GM19035 (cell line): Measurements from ENCODE around the gene DSCAML1.

ENCODE experiments used
- ATAC-seq: cut with Tn5 transposase; IDR thresholded peaks from one replicate; pipeline ENCODE4 v1.9.1; 2021; ENCODE audit not compliant: unreplicated experiment

Gene DSCAML1, protein sequence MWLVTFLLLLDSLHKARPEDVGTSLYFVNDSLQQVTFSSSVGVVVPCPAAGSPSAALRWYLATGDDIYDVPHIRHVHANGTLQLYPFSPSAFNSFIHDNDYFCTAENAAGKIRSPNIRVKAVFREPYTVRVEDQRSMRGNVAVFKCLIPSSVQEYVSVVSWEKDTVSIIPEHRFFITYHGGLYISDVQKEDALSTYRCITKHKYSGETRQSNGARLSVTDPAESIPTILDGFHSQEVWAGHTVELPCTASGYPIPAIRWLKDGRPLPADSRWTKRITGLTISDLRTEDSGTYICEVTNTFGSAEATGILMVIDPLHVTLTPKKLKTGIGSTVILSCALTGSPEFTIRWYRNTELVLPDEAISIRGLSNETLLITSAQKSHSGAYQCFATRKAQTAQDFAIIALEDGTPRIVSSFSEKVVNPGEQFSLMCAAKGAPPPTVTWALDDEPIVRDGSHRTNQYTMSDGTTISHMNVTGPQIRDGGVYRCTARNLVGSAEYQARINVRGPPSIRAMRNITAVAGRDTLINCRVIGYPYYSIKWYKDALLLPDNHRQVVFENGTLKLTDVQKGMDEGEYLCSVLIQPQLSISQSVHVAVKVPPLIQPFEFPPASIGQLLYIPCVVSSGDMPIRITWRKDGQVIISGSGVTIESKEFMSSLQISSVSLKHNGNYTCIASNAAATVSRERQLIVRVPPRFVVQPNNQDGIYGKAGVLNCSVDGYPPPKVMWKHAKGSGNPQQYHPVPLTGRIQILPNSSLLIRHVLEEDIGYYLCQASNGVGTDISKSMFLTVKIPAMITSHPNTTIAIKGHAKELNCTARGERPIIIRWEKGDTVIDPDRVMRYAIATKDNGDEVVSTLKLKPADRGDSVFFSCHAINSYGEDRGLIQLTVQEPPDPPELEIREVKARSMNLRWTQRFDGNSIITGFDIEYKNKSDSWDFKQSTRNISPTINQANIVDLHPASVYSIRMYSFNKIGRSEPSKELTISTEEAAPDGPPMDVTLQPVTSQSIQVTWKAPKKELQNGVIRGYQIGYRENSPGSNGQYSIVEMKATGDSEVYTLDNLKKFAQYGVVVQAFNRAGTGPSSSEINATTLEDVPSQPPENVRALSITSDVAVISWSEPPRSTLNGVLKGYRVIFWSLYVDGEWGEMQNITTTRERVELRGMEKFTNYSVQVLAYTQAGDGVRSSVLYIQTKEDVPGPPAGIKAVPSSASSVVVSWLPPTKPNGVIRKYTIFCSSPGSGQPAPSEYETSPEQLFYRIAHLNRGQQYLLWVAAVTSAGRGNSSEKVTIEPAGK (N-terminal part only)

DNA sequence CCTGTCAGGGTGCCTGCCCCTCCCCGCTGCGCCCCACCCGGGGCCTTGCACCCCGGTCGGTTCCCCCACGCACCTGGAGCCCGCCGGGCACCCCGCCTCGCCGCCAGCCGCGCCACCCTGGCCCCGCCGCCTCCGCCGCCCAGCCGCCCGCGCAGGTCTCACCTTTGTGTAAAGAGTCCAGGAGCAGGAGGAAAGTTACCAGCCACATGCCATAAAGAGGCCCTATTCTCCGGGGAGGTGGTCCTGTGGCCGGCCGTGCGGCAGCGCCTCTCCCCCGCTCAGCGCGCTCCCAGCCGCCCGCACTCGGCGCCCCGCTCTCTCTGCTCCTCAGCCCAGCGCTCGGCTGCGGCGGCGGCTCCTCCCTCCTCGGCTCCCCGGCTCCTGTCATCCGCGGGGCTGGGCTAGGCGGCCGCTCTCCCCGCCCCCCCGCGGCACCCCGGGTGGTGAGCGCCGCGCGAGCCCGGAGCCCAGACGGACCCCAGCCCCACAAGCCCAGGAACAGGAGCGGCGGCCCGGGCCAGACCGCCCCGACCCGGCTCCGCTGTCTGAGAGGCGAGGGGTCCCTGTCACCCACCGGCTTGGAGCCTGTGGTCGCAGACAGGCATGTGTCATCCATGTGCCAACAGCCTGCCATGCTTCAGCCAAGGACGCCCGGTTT, at the start of gene DSCAML1:
DSCAML1 (minus strand) TSS at position 345 of the 658 bp plus-strand sequence; CDS start at position 208, 137 bp downstream.
- ATAC-seq, result no peak

DNA sequence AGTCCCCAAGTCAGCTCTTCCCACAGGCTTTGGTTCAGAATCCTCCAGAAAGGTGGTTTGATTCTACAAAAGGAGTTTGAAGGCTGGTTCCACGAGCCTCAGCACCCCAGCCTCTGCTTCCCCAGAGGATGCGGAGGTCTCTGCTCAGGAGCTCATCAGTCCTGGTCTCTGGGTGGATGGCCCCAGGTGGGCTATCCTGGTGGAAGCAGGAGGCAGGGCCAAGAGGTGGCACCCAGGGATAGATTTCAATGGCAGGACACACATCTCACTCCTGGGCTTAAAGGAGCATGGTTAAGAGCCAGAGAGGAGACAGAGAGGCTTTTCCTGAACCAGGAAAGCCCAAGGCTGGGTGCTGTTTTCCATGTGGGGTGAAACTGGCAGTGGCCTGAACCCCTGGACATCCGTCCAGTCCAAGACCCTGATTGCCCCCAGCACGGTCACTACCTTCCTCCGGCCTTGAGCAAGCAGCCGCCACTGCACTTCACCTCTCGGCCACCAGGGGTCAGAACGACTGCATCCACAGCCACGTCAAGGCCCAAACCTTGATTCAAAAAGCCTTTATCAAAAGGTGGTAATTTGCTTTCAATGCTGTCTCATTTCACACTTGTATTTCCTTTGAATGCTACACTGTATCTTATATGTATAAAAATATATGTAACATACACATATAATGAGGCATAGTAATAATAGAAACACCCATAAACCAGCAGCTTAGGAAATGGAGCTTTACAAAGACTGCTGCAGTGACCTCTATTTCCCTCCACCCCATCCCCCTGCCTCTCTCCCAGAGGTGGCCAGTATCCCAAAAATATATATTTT, 46.9 kb upstream of the DSCAML1 start:
- peak; percentile 50 for ATAC-seq

DNA sequence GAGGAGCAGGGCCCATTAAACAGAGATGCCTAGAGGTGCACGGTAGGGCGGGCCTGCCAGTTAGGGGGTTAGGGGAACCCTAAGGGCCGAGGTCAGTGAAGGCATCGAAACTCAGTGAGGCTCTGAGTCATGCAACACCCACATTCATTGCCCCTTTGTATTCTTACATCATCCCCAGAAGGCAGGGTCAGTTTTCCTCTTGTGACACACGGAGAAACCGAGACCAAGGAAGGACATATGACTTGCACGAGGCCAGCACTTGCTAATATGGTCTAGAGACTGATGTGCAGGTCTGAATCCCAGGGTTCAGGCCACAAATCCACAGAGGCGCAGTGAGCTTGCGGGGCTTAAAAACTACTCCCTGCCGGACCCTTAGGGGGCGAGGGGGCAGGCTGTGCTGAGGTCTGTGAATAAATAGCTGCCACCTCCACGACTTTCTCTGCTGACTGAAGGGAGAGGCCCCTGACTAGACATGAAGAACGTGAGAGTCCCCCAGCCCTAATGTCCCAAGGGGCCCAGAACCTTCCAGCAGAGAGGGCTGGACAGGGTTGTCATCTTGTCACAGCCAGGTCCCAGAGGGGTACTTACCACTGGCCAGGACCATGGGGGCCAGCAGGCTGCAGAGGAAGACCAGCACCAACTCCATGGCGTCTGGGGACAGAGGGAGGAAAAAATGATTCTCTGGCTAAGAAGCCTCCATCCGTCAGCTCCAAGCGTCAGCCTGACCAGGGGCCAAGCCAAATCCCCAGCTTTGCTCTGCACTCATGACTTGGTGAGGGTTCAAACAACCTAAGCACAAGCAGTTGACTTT, 45.3 kb upstream of the DSCAML1 start:
- ATAC-seq, result no peak

DNA sequence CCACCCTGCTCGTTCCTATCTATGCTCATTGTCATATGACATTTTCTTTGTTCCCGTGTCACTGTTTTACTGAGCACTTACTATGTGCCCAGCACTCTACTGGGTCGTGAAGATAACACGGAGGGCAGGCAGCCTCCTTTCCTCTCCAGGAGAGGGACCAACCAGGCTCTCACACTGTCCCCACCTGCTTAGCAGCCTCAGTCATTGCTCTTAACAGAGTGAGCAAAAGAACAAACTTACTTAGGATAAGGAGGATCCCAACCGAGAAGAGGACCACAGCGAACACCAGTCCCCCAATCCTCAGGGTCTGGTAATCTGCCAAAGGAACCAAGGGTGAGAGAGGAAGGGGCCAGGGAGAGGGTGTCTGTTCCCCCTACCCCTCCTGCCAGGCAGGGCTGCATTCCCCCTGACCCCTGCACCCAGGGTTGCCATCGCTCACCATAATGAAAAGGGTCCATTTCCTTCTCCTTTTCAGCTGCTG, 44.6 kb upstream of the DSCAML1 start:
- no peak for ATAC-seq

DNA sequence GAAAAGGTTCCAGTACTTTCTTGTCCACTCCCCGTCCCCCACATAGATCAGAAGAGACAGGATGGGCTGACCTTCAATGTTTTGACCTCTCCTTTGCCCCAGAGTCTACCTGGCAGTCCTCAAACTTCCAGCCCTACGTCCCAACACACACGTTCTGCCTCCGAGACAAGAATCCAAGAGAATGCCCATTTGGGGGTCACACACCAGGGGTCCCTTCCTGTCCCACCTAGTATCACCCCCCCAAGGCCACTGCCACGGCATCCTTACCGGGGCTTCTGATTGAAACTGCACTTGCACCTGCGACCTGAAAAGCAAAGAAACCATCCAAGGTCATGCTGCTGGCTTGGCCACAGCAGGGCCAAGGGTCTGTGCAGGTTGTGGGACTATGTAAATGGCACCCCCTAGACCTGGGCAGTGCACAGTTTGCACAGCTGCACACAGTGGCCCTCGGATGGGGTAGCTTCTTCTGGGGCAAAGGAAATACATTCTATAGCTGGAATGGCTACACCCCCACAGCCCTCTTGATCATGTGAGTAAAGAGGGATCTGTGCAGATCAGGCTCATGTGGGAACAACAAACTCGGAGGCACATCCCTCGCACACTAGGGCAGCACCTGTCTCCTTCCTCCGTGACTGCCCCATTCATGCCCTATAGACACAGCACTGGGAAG, 44.0 kb upstream of the DSCAML1 start:
- ATAC-seq, result no peak

DNA sequence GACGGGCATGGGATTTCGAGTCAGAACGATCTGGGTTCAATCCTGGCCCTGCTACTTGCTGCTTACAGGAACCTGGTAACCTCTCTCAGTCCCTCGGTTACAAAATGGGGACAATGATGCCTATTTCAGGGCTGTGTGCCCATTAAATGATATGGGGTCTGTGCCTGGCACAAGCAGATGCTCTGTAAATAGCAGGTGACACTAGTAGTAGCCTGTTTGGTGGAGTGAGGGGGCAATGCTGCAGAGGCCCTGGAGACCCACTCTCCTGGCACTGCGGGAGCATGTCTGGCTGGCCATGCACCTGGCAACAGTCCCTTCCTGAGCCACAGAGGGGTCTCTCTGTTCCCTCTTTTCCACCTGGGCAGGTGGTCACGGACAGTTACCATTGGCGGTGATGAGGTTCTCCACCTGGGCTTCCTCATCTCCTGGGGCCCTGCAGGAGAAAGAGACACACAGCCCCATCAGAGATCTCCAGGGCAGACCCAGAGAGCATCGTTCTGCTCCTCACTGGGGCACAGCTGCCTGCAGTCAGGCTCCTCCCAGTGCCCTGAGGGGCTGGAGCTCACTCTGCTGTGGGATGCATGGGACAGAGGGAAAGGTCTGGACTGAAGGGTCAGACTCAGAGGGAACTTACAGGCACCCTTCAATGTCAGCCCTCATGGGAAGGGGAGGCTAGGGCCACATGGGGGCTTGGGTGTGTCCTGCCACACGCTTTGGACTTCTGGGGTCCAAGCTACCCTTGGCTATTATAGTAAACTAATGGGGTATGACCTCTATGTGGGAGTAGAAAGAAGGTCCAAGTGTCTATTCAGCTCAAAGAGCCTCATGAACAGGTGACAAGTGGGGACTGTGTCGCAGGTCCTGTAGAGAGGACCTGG, 43.2 kb upstream of the DSCAML1 start:
- ATAC-seq, result no peak

DNA sequence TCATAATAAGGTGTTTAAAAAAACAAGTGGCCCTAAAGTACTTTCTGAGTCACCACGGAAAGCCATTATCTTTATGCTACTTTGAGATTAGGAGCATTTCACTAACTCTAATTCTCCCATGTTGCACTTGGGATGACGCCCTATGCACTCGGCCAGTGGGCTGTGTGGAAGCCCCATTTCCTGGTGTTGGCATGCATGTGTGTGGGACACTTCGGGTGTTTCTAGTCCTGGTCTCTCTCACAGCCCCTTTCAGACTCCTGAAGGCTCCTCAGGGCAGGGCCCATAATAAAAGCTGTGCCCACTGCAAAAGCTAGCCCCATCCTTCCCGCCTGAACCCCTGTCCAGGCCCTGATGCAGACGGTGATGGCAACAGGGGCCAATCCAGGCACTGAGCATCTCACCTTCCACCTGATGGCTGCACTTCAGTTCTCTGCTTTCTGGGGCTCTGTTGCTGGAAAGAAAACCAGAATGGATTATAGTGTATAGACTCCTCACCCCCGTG, 42.4 kb upstream of the DSCAML1 start:
- no peak for ATAC-seq

DNA sequence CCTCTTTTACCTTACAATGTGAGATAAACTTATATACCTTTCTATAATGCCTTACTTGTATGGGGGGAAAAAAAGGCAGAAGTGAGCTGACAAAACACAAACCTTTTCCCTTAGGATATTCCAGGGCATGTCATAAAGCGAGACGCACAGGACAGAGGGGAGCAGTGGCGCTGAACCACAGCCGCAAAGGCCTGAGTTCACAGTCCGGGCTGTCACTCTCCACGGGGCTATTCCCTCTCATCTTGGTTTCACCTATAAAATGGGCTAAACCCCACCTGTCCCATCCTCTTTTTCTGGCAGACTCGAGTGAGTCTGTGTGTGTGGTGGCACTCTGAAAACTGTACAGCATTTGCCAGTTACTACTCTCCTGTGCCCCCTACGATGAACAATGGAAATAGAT, 41.9 kb upstream of the DSCAML1 start:
- ATAC-seq, result no peak

DNA sequence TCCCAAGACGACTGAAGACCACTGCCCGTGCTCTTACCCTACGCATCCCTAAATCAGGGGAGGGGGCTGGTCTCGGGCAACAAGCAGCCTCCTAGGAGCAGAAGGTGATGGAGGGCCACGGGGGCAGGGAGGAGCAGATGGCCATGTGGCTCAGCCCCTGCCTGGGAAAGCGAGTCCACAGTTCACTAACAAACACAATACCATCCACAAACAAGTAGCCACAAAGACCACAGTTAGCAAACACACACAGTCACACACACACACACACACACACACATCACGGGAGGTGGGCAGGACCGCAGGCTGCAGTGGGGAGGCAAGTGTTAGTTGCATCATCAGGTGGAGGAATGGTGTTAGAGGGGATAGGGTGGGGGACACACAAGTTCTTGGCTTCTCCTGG, 40.8 kb upstream of the DSCAML1 start:
- ATAC-seq, result no peak

DNA sequence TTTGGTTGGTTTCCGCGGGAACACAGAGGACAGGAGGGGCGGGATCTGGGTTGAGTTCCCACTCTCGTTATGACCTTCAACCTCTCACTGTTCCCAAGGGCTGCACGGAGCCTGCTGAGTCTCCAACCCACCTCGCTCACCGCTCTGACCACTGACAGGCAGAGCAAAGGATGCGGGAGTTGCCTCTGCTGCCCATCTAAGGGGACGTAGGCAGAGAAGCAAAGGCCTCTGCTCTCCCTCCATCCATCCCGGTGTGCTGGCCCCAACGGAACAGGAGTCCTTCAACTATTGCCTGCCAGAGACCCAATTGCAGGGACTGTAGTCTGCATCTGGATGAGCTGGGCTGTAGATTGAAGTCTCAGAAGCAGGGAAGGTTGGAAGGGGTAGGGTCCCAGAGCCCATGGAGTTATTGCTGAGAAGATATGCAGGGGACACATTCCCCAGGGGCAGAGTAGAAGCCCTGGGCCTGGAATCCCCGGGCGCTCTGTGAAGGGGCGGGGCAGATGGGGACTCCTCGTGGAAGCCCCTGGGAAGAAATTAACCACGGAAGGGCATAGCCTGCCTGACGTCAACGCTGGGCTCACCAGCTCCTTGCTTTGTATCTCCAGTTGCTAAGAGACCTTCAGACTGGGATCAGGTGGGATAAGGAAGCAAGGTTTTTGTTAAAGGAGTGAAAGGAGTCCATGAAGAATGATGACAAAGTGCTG, 40.2 kb upstream of the DSCAML1 start:
- ATAC-seq, result no peak

DNA sequence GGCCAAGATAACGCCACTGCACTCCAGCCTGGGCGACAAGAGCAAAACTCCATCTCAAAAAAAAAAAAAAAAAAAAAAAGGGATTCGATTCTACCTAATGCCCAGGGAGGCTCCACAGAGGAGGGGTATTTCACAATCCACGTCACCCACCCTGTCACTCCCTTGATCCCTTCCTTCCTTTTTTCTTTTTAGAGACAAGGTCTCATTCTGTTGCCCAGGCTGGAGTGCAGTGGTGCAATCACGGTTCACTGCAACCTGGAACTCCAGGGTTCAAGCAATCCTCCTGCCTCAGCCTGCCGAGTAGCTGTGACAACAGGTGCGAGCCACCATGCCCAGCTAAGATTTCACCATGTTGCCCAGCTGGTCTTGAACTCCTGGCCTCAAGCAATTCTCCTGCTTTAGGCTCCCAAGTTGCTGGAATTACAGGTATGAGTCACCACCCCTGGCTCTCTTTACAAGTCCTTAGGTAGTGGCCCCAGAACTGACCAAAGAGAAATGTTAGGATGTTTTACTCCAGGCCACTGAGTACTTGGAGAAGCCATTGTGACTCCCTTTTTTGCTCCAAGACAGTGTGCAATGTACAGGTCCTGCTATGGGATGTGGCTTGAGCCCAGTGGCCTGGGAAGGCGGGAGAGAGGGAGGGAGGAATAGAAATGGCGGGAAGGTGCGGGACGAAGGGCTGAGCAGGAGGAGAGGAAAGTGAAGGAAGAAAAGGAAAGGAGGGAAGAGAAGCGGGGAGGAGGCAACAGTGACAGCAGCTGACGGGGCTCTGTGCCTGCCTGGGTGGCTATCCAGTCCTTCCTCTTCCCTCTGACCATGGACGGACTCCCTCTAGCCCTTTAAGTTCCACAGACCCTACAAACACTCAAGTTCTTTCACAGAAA, 39.3 kb upstream of the DSCAML1 start:
- no peak for ATAC-seq

DNA sequence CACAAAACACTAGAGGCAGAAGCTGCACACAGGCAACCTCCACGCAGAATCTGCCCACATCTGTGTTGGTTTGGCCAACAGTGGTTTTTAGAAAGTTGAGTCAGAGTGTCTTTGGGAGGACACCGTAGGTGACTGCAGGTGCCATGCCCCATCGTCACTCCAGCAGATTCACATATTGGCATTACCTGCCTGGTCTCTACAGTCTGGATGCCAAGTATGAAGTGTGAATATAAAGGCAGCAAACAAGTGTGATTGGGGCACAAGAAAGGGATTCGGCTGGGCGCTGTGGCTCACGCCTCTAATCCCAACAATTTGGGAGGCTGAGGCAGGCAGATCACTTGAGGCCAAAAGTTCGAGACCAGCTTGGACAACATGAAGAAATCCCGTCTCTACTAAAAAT, 38.6 kb upstream of the DSCAML1 start:
- ATAC-seq, result no peak

DNA sequence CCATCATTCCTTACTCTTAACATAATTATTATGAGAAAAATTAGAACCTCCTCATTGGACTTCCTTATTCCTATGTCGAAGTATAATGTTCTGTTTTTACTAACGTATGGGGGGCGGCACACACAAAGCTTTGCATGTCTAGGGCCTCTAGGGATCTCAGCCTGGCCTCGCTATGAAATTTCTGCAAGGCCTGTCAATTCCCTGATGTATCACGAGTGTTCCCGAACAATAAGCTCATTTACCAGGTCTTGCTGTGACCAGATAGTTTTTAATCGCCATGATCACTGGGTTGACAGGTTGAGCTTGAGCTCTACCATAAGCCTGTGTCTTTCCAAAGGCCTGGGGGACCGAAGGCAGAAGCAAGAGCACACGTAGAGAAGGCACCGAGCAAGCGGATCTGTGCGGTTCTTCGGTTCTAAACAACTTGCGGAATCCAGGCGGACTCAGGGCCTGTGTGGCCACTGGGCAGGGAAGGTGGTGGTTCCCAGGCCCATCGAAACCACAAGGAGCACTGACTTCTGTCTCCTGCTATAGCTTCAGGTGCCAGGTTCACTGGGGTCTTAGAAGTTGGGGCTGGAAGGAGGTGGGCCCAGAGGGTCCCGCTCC, 37.9 kb upstream of the DSCAML1 start:
- ATAC-seq, result no peak

DNA sequence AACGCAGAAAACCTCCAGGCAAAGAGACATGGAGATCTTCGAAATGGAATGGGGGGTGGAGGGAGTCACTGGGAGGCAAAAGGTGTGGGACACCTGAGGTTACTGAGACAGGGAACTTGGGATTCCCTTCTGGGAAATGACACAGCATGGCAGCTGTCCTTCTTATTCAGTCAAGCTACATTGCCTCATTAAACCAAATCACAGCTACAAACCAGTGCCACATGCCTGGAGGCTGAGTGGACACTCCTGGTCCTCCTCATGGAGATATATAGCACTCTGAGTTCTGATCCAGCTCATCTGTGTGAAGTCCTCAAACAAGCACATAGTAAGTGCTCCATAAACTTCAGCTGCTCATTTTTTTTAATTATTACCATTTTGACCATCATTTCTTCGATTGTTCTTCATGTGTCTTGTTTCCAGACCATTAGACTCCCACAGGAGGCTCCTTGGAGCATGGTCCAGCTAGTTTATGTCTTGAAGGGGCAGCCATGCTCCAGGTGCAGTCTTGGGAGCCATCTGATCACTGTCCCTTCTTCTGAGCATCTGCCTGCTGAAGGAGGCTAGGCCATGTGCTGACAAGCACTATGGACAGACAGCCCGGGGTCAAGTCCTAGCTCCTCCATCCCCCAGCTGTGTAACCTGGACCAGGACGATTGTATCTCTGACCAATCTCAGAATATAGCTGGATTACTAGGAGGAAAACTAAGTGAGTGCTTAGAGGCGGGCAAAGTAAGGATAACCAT, 37.2 kb upstream of the DSCAML1 start:
- no peak for ATAC-seq
